Esophagus squamous epithelium (tissue), 4 donors: ENCODE data around the gene LRRC17.

Experiments used
- POLR2A ChIP-seq, 4 donors: fragments of 450-650 bp; IDR thresholded peaks; one replicate each; pipeline ENCODE4 v1.6.1; 2017; ENCODE audit warnings: antibody characterized with exemption in 4 of 4, mild to moderate bottlenecking in 4 of 4, moderate library complexity in 3 of 4
- TF ChIP-seq, protein P1 (sequence below), 6 experiments: fragments of 450-650 bp in 4 of 6; fragments of 200-600 bp in 2 of 6; sonication (generic) in 2 of 6; IDR thresholded peaks; one replicate each; pipeline ENCODE4 v1.5.1; 2016 to 2019; ENCODE audit warnings: antibody characterized with exemption in 6 of 6, mild to moderate bottlenecking in 4 of 6, moderate library complexity in 4 of 6

DNA sequence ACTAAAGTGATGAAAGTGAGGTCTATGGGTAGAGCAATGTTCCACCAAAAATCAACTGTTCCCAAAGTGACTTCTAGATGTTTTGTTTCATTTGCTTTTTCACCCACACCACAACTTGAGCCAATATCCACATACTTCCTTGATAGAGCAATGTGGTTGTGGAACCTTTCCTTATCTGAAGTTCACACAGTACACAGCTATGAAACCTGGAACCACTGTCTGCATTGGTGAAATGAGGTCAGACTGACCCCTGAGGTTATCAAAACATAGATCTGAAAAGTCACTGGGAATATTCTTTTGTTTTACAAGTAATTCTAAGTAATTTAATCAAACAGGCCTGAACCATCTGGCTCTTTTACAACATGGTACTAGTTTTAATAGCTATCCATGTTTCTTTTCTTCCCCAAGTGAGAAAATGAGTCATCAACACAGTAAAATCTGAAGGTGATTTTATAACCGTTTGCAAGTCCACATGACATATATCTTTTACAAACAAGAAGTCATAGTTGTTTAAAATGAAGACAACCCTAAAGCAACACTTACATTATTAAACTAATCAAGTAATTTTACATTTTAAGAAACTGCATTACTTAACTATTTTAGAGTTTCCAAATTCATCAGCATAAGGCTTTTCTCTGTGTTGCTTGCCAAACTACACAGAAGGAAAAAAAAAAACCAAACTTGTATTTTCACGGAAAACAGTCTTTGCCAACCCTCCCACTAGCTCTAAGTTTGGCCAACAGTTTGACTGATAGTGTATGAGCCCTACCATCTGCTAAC, 80.3 kb downstream of the LRRC17 start:
- TF ChIP-seq, protein P1, sequence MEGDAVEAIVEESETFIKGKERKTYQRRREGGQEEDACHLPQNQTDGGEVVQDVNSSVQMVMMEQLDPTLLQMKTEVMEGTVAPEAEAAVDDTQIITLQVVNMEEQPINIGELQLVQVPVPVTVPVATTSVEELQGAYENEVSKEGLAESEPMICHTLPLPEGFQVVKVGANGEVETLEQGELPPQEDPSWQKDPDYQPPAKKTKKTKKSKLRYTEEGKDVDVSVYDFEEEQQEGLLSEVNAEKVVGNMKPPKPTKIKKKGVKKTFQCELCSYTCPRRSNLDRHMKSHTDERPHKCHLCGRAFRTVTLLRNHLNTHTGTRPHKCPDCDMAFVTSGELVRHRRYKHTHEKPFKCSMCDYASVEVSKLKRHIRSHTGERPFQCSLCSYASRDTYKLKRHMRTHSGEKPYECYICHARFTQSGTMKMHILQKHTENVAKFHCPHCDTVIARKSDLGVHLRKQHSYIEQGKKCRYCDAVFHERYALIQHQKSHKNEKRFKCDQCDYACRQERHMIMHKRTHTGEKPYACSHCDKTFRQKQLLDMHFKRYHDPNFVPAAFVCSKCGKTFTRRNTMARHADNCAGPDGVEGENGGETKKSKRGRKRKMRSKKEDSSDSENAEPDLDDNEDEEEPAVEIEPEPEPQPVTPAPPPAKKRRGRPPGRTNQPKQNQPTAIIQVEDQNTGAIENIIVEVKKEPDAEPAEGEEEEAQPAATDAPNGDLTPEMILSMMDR (IDR thresholded peaks at IDR 0.05) = no peak
- TF ChIP-seq POLR2A (IDR thresholded peaks at IDR 0.05) = no peak
